Hippocampal formation (tissue), 2 donors: ENCODE measurements around the gene CYP4F22.
A peak's percentile ranks its signal among the peaks of the same experiment; 100 is the strongest.
"Not testable (repeated sequence)": the region's sequence is repeated elsewhere in the genome, so short reads cannot be mapped to it uniquely, and the experiment has no call there.

Experiments used
- DNase-seq, 2 donors: peaks; one replicate each; lab custom pipeline; 2025; lab: John Stamatoyannopoulos, UW

CYP4F22 gene

DNA sequence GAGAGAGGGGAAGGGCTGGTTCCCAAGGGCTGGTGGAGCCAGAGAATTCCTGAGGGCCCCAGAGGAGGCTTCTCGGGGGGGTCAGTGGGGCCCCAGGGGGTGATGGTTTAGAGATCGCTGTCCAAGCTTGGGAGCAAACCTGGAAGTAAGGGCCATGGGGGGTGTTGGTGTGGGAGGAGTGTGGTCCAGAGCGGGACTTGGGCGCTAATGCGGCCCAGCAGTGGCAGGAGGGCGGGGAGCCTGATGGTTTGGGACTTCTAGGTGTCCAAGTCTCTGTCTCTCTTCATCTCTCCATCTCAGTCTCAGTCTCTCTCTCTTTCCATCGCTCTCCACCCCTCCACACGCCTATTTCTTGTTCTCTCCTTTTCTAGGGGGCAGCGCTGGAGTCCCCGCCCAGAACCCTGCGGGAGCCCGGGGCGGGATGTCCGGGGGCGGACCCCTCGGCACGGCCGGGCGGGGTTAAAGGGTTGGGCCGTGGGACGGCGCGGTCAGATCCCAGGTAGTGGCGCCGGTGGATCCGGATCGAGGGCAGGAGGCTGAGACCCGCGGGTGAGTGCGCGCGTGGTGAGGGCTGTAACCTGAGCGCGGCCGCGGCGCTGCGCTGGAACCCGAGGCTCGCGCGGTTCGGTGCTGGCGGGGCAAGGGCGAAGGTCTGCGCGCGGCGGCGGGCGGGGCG is at the start of gene CYP4F22:
TSS of gene CYP4F22 (plus strand) at position 491 of the 676 bp plus-strand sequence. CDS start 16,812 bp downstream, outside the sequence.
- no peak for DNase-seq

DNA sequence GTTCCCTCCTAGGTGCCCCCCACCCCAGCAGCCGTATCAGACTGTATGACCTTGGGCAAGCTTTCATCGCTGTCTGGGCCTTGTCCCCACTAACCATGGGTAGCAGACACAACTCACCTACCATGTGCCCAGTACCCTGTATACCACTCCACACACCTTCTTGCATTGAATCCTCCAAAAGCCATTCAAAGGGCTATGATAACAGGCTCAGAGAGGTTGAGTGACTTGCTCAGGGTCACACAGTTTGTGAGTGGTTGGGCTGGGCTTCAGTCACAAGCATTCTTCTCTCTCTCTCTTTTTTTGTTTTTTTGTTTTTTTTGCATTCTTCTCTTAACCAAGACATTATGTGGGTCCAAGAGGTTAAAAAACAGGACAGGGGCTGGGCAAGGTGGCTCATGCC is 46.6 kb upstream of the CYP4F22 start:
- DNase-seq: no peak

DNA sequence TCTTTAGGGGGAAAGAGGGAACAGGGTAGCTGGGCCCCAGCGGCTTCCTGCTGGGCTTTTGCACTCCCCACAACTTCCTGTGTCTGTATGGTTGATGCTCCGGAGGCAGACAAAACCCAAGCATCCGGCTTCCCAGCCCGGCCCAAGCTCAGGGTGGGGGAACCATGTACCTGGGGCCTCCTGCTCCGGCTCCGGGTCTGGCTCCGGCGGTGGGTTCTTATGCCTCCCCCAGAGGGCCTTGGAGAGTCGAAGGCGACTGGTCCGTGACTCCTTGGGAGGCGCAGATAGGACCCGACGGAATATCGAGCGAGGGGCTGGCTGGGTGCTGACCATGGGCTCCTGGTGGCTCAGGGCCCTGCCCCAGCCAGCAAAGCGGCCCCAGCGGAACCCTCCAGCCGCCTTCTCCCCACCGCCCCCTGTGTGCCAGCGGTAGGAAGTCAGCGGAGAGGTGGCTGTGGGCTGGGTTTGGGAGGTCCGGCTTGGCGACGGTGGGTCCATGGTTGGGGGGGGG is 44.4 kb upstream of the CYP4F22 start:
- DNase-seq: peak in 1 of 2 donors; percentile 4

DNA sequence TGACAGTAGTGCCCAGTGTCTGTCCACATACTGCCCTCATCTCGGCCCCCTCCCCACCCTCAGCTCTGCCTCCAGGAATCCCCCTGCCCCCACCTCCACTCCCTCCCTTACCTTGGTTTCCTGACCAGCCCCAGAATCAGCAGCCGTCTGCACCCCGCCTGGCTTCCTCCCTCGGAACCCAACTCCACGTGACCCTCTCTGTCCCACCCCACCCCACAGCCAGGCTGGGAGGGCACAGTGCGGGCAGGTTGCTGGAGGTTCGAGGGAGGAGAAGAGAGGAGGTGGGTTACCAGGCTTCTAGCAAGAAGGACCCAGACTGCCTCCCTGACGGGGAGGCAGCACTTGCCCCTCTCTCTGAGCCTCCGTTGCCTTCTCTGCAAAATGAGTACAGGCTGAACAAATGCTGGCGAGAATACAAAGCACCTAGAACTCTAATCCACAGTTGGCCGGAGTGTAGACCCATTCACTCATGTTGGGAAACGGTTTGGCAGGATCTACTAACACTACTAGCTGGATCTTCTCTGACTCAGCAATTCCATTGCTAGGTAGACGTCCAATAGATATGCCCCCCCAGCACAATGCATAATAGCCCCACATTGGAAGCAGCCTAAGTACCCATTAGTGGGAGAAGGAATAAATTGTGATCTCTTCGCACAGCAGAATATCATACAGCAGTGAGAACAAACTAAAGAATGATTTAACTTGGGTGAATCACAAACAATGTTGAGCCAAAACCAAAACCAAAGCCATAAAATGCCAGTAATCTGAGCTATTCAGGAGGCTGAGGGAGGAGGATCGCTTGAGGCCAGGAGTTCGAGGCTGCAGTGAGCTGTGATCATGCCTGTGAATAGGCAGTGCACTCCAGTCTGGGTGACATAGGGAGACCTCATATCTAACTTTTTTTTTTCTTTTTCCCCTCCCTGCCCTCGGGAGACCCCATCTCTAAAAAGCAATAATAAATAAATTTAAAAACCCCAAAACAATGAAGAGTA is 43.6 kb upstream of the CYP4F22 start, which contains the start of gene RASAL3:
TSS of gene RASAL3 (minus strand) at position 151 of the 992 bp plus-strand sequence. CDS start 186 bp downstream, outside the sequence.
- DNase-seq: peak in 1 of 2 donors; percentile 5

DNA sequence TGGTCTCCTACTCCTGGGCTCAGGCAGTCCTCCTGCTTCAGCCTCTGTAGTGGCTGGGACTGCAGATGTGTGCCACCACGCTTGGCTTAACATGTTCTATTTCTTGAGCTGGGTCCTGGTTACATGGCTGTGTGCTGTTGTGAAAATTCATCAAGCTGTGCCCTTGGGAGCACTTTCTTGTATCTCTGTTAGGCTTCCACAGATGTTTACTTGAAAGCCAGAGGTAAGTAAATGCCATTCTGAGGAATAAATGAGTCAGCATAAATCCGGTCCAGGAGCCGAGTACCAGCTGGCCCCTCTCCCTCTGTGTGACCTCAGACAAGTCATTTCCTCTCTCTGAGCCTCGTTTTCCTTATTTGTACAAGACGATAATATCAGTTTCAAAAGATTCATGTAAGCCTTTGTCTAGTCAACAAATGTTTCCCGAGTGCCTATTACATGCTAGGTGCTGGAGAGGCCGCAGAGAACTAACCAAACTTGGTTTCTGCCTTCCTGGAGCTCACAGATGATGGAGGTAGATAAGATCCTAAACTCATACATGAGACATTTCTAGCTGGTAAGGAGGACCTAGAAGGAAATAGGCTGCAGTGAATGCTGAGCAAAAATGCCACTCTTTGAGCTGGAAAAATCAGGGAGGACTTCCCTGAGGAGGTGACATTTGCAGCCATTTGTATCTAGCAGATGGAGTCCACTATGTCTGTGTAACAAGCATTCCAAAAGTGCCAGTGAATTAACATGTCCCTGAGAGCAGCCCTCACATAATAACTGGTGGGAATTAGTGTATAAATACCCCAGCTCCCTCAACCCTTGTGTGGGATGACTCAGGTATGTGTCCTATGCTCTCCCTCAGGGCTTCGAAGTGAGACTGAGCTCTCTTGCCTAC is 41.2 kb upstream of the CYP4F22 start:
- no peak for DNase-seq

DNA sequence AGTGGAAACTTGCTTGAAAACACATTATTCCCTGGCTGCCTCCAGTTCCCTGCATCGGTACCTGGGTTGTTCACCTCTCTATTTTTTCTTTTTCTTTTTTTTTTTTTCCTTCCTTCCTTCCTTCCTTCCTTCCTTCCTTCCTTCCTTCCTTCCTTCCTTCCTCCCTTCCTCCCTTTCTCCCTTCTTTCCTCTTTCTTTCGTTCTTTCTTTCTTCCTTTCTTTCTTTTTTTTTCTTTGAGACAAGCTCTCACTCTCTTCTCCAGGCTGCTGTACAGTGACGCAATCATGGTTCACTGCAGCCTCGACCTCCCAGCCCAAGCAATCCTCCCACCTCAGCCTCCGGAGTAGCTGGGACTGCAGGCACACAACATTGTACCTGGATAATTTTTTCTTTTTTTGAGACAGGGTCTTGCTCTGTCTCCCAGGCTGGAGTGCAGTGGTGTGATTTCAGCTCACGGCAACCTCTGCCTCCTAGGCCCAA is 40.6 kb upstream of the CYP4F22 start:
- no peak for DNase-seq

DNA sequence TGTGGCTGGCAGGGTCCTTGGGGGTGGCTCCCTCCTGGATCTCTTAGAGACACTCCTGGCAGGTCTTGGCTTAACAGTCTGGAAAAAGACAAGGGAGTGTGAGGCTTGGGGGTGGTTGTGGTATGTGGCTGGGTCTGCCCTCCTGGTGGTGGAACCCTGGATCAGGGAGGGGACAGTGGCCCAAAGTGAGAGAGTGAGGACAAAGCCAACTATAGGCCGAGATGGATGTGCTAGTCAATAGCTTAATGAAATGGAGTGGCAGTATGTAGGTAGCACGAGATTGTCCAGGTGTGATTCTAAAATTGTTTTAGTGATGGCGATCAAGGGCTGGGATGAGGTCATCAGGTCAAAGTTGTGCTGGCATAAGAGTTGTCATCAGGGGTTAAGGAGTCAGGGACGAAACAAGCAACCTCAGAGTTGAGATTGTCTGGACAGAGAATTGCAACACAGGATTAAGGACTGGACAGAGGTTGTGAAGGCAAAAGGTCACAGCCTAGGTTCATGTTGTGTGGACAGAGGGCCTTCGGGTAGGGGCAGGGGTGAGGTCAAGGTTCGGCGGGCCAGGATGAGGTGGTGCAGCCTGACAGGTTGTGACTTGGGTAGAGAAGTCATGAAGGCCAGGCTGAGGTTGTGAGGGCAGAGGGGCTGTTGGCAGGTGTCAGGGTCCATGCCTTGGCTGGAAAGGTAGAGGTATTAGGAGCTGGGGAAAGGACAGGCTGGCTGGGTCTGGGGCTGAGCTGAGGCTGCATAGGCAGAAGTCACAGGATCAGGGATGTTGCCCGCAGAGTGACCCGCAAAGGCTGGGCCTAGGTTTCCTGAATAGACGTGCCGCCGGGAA is 39.4 kb upstream of the CYP4F22 start:
- no peak for DNase-seq

DNA sequence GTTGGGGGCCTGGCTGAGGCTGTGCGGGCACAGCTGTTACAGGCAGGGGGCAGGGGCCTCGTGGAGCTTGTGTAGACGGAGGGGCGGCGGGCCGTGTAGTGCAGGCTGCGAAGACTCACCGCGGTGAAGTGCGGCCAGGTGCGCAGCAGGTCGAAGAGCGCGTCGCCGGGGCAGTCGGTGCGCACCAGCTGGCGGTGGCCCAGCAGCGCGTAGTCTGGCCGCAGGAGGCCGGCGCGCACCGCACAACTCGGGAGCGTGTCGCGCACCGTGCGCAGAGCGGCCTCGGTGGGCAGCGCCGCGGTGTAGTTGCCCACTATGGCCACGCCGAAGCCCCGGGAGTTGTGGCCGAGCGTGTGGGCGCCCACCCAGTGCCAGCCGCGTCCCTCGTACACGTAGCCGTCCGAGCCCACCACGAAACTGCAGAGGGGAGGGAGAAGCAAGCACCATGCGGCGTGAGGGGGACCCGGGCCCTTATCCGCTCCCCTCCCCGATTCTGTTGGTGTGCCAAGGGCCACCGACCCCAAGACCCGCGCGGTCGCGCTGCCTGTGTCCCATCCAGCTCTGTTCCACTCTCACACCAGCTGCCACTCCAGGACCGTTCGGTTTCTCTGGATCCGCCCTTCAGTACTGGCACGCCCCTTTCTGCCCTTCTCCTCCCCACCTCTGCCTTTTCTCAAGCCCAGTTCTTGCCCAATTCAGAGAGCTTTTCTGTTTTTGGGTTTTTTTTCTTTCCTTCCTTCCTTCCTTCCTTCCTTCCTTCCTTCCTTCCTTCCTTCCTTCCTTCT is 38.6 kb upstream of the CYP4F22 start:
- DNase-seq: no peak

DNA sequence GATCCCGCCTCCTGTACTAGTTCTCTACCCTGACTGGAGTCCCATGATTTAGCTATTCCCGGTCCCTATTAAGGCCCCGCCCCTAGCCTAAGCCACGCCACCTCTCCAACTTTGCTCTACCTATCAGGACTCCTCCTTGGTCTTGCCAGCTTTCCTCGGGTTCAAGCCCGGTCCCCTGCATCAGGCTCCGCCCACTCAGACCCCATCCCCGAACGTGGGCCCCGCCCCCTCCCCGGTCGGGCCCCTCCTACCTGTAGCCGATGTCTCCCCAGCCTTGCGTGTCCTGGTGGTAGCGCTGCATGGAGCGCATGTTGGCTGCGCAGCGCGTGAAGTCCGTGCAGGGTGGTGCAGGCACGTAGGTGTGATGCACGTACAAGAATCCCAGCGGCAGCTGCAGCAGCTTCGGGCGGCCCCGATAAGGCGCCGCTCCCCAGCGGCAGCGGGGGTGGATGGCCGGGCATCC is 36.7 kb upstream of the CYP4F22 start:
- no peak for DNase-seq

DNA sequence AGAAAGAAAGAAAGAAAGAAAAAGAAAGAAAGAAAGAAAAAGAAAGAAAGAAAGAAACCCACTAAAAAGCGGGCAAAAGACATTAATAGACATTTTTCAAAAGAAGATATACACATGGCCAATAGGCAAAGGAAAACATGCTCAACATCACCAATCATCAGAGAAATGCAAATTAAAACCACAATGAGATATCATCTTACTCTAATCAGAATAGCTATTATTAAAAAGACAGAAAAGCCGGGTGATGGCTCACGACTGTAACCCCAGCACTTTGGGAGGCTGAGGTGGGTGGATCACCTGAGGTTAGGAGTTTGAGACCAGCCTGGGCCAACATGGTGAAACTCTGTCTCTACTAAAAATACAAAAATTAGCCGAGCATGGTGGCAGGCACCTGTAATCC is 34.5 kb upstream of the CYP4F22 start:
- DNase-seq: not testable (repeated sequence)

DNA sequence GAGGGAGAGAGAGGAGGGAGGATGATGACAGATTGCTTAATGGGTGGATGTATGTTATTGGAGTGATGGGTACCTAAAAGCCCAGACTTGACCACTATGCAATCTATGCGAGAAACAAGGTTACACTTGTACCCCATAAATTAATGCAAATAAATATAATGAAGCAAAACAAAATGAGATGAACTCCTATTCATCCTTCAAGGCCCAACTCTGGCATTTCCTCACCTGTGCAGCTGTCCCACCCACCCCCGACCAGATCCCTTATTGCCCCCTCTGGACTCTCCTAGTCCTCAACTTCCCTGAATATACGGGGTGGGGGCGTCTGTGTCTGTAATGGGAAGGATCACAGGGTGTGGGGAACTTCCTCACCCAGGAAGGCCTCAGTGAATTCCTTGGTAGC is 33.2 kb upstream of the CYP4F22 start:
- no peak for DNase-seq

DNA sequence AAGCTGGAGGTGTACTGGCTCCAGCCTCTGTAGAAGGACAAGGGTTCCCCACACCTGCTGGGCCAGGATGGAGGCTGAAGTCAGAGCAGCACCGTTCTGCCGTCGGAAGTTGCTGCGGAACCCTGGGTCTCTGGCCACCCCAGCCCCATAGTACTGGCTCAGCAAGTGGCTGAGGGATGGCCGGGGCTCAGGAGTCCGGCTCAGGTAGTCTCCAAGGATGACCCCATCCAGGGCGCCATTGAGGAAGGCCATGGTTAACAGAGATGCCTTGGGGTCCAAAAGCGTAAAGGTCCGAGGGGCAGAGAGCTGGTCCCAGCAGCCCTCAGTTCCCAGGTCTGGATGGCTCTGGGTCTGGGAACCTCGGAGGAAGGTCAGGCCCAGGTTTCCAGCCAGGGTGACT is 32.7 kb upstream of the CYP4F22 start:
- no peak for DNase-seq

DNA sequence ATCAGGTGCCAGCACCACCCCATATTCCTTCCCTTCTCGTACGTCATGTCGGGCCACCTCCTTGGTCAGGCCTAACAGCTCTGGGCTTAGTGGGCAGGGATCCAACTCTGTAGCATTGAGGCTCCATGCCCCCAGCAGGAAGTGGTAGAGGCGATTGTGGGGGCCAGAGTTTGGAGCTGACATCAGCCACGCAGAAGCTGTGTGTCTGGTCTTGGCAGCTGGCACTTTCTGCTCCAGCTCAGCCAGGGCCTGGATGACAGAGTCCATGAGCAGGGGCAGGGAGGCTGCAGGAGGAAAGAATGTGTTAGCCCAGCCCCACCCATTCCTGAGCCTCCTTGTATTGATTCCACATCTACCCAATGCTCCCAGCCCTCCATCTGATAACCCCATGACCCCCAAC is 32.0 kb upstream of the CYP4F22 start:
- DNase-seq: no peak

DNA sequence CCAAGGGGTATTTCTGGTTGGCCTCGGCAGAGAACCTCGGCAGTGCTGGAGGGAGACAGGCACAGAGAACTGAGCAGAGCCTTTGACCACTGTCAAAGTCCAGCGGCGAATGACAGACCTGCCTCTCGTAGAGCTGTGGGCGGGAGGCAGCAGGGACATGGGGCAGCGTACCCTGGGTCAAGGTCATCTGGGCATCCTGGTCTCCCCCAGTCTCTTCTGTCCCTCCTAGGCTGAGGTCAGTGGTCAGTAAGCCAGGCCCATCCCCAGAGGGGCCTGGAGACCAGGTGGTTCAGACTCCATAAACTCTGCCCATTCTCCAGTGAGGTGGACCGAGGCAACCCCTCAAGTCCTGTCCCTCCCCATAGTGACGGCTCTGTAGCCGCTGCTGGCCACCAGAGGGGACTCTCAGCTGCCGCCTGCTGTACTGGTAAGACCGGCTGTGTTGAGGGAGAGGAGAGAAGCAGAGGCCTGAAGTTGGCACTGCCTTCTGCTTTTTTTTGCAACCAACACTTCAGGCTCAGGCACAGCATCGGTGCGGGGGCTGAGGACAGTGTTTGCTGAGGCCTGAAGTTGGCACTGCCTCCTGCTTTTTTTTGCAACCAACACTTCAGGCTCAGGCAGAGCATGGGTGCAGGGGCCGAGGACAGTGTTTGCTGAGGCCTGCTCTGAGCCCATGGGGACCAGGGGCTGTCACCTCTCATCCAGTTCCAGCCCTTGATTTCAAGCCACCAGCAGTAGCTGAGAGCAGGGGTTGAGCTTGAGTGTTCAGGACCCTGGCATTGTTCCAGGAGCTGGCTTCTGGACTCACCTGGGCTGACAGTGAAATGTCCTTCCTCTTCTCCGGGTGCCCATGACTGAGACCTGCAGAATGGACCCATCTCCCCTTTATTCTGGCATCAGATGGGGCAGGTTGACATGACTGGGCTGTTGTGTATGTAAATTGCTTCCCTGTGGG is 28.7 kb upstream of the CYP4F22 start, which contains the start of gene PGLYRP2:
TSS of gene PGLYRP2 (minus strand) at position 111 of the 955 bp plus-strand sequence. CDS start 130 bp downstream, outside the sequence.
- DNase-seq: peak; percentile 5 to 47

DNA sequence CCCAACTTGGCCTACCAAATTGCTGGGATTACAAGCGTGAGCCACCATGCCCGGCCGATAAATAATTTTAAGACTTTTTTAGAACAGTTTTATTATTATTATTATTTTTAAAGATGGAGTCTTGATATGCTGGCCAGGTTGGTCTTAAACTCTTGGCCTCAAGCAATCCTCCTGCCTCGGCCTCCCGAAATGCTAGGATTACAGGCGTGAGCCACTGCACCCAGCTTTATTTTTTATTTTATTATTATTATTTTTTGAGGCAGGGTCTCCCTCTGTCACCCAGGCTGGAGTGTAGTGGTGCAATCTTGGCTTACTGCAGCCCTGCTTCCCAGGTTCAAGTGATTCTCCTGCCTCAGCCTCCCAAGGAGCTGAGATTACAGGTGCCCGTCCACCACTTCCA is 27.3 kb upstream of the CYP4F22 start:
- not testable (repeated sequence) for DNase-seq

DNA sequence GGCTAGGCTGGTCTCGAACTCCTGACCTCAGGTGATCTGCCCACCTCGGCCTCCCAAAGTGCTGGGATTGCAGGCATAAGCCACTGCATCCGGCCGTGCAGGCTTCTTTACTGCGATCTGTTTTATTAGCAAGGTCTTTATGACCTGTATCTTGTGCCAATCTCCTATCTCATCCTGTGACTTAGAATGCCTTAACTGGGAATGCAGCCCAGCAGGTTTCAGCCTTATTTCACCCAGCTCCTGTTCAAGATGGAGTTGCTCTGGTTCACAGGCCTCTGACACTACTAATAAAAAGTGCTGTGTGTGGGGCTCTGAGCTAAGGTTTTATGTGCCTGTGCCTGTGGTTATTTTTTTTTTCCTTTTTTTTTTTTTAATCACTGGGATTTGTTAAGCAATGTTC is 22.6 kb upstream of the CYP4F22 start:
- DNase-seq: not testable (repeated sequence)

DNA sequence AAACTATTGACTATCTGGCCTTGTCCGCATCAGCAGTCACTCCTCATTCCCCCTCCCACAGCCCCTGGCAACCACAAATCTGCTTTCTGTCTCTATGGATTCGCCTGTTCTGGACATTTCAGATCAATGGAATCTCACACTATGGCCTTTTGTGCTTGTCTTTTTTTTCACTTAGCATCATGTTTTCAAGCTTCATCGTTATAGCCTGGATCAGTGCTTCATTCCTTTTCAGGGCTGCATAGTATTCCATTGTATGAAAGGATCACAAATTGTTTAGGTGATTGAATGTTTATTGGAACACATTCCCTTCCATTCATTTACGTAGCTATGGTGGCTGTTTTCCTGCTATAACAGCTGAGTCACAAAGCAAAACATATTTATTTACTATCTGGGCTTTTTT is 21.3 kb upstream of the CYP4F22 start:
- DNase-seq: no peak
